IMR-90 (cell line): Measurements from ENCODE around the gene MEGF6. TPM values are rescaled to one million over a fixed set of nuclear protein-coding genes. Genes with fewer than 3 reads are reported as not detected.

Source experiments
- ATAC-seq: fragments of 200-7000 bp; cut with Tn5 transposase; 2 replicates; pipeline ENCODE4 v1.9.1; 2020; ENCODE audit warnings: low read depth, mild to moderate bottlenecking, moderate library complexity
- BruUV-seq: library from RNA; stranded (reverse); fragments of 400-500 nt; replicated peaks from 2 replicates; lab custom pipeline; 2021; lab: Mats Ljungman, UMichigan
- CTCF ChIA-PET: fragments of 300-600 bp; formaldehyde crosslinking; extraction: SDS; loops from one replicate; lab custom pipeline; 2021; ENCODE audit warnings: antibody characterized with exemption; lab: Yijun Ruan, JAX
- POLR2A ChIA-PET: fragments of 300-600 bp; sonication (Branson Sonifier 250); formaldehyde crosslinking; loops from one replicate; lab custom pipeline; 2022; ENCODE audit warnings: antibody characterized with exemption; ENCODE audit not compliant: unreplicated experiment; lab: Charles Lee
- DNase-seq: peaks from one replicate; pipeline ENCODE4 v3.0.0; 2013
- H2AFZ ChIP-seq: replicated peaks from 2 replicates; pipeline ENCODE3; 2013; ENCODE audit warnings: low read length, mild to moderate bottlenecking; ENCODE audit not compliant: poor library complexity
- H2AK5ac ChIP-seq: 2 replicates; pipeline ENCODE4 v1.6.1; 2013; ENCODE audit warnings: low read depth, low read length, inconsistent platforms
- H2AK9ac ChIP-seq: replicated peaks from 2 replicates; pipeline ENCODE3; 2013; ENCODE audit warnings: mild to moderate bottlenecking, low read depth, low read length, moderate library complexity; ENCODE audit not compliant: poor library complexity
- H2BK120ac ChIP-seq: 2 replicates; pipeline ENCODE4 v1.6.1; 2013; ENCODE audit warnings: low read depth, low read length, inconsistent platforms
- H2BK15ac ChIP-seq: 3 replicates; pipeline ENCODE4 v1.6.1; 2013; ENCODE audit warnings: low read depth, low read length, inconsistent platforms
- H2BK20ac ChIP-seq: 2 replicates; pipeline ENCODE4 v1.6.1; 2013; ENCODE audit warnings: low read depth, mild to moderate bottlenecking, inconsistent platforms, low read length, moderate library complexity
- H2BK5ac ChIP-seq: 2 replicates; pipeline ENCODE4 v1.6.1; 2013; ENCODE audit warnings: mild to moderate bottlenecking, low read depth, low read length, inconsistent platforms; ENCODE audit not compliant: poor library complexity, severe bottlenecking
- H3K14ac ChIP-seq: replicated peaks from 2 replicates; pipeline ENCODE4 v1.6.1; 2013; ENCODE audit warnings: low read depth, low read length, inconsistent platforms
- H3K18ac ChIP-seq: 2 replicates; pipeline ENCODE4 v1.6.1; 2013; ENCODE audit warnings: low read depth, low read length, control low read depth
- H3K23ac ChIP-seq: 2 replicates; pipeline ENCODE4 v1.6.1; 2013; ENCODE audit warnings: low read depth, low read length, inconsistent platforms
- H3K27ac ChIP-seq: 2 replicates; pipeline ENCODE4 v1.5.1; 2013; ENCODE audit warnings: mild to moderate bottlenecking, control low read depth, low read length; ENCODE audit not compliant: insufficient read depth
- H3K27me3 ChIP-seq: 2 replicates; pipeline ENCODE4 v1.6.1; 2013; ENCODE audit warnings: low read length; ENCODE audit not compliant: control insufficient read depth, insufficient read depth
- H3K36me3 ChIP-seq: 2 replicates; pipeline ENCODE4 v1.6.1; 2013; ENCODE audit warnings: low read length, mixed read lengths; ENCODE audit not compliant: control insufficient read depth, insufficient read depth
- H3K4ac ChIP-seq: 2 replicates; pipeline ENCODE4 v1.6.1; 2013; ENCODE audit warnings: low read depth, low read length, inconsistent platforms
- H3K4me1 ChIP-seq: 2 replicates; pipeline ENCODE4 v1.6.1; 2013; ENCODE audit warnings: low read length, mixed read lengths; ENCODE audit not compliant: control insufficient read depth, insufficient read depth
- H3K4me2 ChIP-seq: 2 replicates; pipeline ENCODE4 v1.6.1; 2013; ENCODE audit warnings: low read depth, mild to moderate bottlenecking, control low read depth, low read length, moderate library complexity
- H3K4me3 ChIP-seq: 2 replicates; pipeline ENCODE4 v1.5.1; 2013; ENCODE audit warnings: low read depth, mild to moderate bottlenecking, control low read depth, low read length, moderate library complexity; ENCODE audit not compliant: insufficient read depth
- H3K56ac ChIP-seq: 2 replicates; pipeline ENCODE4 v1.6.1; 2013; ENCODE audit warnings: low read length, inconsistent platforms; ENCODE audit not compliant: insufficient read depth; ENCODE audit errors: extremely low read depth
- H3K79me1 ChIP-seq, 2 experiments: 2 replicates each; pipeline ENCODE4 v1.6.1; 2013; ENCODE audit warnings: low read length in 2 of 2, inconsistent platforms in 1 of 2, low read depth in 1 of 2
- H3K9ac ChIP-seq: 2 replicates; pipeline ENCODE4 v1.6.1; 2013; ENCODE audit warnings: low read depth, low read length, control low read depth
- H3K9me1 ChIP-seq: 2 replicates; pipeline ENCODE4 v1.6.1; 2013; ENCODE audit warnings: low read length, inconsistent platforms; ENCODE audit not compliant: insufficient read depth
- H3K9me3 ChIP-seq: 2 replicates; pipeline ENCODE4 v1.6.1; 2013; ENCODE audit warnings: low read length; ENCODE audit not compliant: control insufficient read depth, insufficient read depth
- H4K20me1 ChIP-seq: 2 replicates; pipeline ENCODE4 v1.6.1; 2013; ENCODE audit warnings: low read length, inconsistent platforms; ENCODE audit not compliant: insufficient read depth
- H4K5ac ChIP-seq: 2 replicates; pipeline ENCODE4 v1.6.1; 2013; ENCODE audit warnings: mild to moderate bottlenecking, low read depth, low read length, control low read depth
- H4K8ac ChIP-seq, 2 experiments: 2 replicates each; pipeline ENCODE4 v1.6.1; 2013; ENCODE audit warnings: low read depth in 2 of 2, low read length in 2 of 2, control low read depth in 1 of 2, inconsistent platforms in 1 of 2
- H4K91ac ChIP-seq: 2 replicates; pipeline ENCODE4 v1.6.1; 2013; ENCODE audit warnings: low read depth, low read length, inconsistent platforms; ENCODE audit not compliant: insufficient read depth
- CEBPB ChIP-seq: IDR thresholded peaks from 2 replicates; pipeline ENCODE4 v1.6.1; 2012; ENCODE audit warnings: low read depth, low read length, improper control_type of control experiment
- CTCF ChIP-seq: conservative IDR thresholded peaks from 2 replicates; pipeline ENCODE4 v1.5.1; 2012; ENCODE audit warnings: mild to moderate bottlenecking, low read depth, low read length, improper control_type of control experiment
- ELK1 ChIP-seq: fragments of 150-350 bp; IDR thresholded peaks from 2 replicates; pipeline ENCODE4 v1.6.1; 2016; ENCODE audit warnings: low read depth, mild to moderate bottlenecking, low read length, moderate library complexity, borderline replicate concordance
- FOS ChIP-seq: fragments of 150-350 bp; IDR thresholded peaks from 2 replicates; pipeline ENCODE4 v1.6.1; 2016; ENCODE audit warnings: low read depth, low read length
- MAFK ChIP-seq: IDR thresholded peaks from 2 replicates; pipeline ENCODE4 v1.6.1; 2012; ENCODE audit warnings: low read depth, low read length, improper control_type of control experiment
- MAZ ChIP-seq: IDR thresholded peaks from 2 replicates; pipeline ENCODE4 v1.6.1; 2012; ENCODE audit warnings: low read depth, mild to moderate bottlenecking, low read length, improper control_type of control experiment, moderate library complexity, borderline replicate concordance
- MXI1 ChIP-seq: IDR thresholded peaks from 2 replicates; pipeline ENCODE4 v1.6.1; 2012; ENCODE audit warnings: low read depth, mild to moderate bottlenecking, low read length, moderate library complexity, borderline replicate concordance
- POLR2A ChIP-seq: IDR thresholded peaks from 2 replicates; pipeline ENCODE4 v1.6.1; 2012; ENCODE audit warnings: mild to moderate bottlenecking, low read depth, low read length
- RCOR1 ChIP-seq: IDR thresholded peaks from 2 replicates; pipeline ENCODE4 v1.6.1; 2012; ENCODE audit warnings: mild to moderate bottlenecking, low read length, improper control_type of control experiment; ENCODE audit not compliant: insufficient replicate concordance
- RFX5 ChIP-seq: IDR thresholded peaks from 2 replicates; pipeline ENCODE4 v1.8.0; 2012; ENCODE audit warnings: low read depth, mild to moderate bottlenecking, low read length, moderate library complexity
- SMC3 ChIP-seq: fragments of 150-350 bp; IDR thresholded peaks from 2 replicates; pipeline ENCODE4 v1.6.1; 2016; ENCODE audit warnings: low read depth, mild to moderate bottlenecking, antibody characterized with exemption, low read length, moderate library complexity
- USF2 ChIP-seq: fragments of 150-350 bp; IDR thresholded peaks from 2 replicates; pipeline ENCODE4 v1.6.1; 2017; ENCODE audit warnings: mild to moderate bottlenecking, antibody characterized with exemption, low read length, low read depth
- WGBS, 2 experiments: methylation state at CpG; one replicate each; pipeline versions ENCODE4 v1.1.5 to v1.1.7; 2013; ENCODE audit warnings: missing lambda C conversion rate in 2 of 2; ENCODE audit not compliant: insufficient read length in 1 of 2; ENCODE audit errors: extremely low coverage in 2 of 2; 5-methylcytosine and 5-hydroxymethylcytosine counted together
- dilution Hi-C: fragments of 300-500 bp; cut with HindIII; formaldehyde crosslinking; loops from one replicate; pipeline ENCODE4 v1.14.3; 2018; ENCODE audit warnings: low sequenced_read_pairs; ENCODE audit not compliant: unreplicated experiment
- in situ Hi-C: fragments of 300-500 bp; cut with MboI; formaldehyde crosslinking; loops from 3 replicates; pipeline ENCODE4 v1.14.3; 2019; ENCODE audit warnings: low sequenced_read_pairs, inconsistent platforms, mixed read lengths
- intact Hi-C: fragments of 100-400 bp; cut with micrococcal nuclease; formaldehyde crosslinking; loops from 2 replicates; pipeline ENCODE4 v1.10.0; 2022
- polyA plus RNA-seq, 3 experiments: library from polyadenylated mRNA; depleted of rRNA; stranded (reverse); fragments of >200 nt; gene quantifications; 2 replicates each; pipeline ENCODE4 v1.2.3, GENCODE V29; 2012; ENCODE audit warnings: low replicate concordance in 1 of 3
- total RNA-seq: library from RNA; depleted of rRNA; stranded (reverse); fragments of >200 nt; gene quantifications from 2 replicates; pipeline ENCODE4 v1.2.3, GENCODE V29; 2012

Gene MEGF6
- total and polyA plus RNA-seq, 2 of the 4 experiments (the other 2 are of a cell fraction), result 0.72 to 4.1 TPM

GRCh38 chr1:3561702-3562101 lies 49.6 kb downstream of the MEGF6 start:
- CTCF ChIA-PET, result no interaction called here
- Histone ChIP-seq H3K14ac (no peak overlapping the region), H3K27ac (no peak overlapping the region), H3K4me1 (no peaks in the 10 kb centered on the region), H4K91ac (no peak overlapping the region), H3K56ac (no peak overlapping the region), H2AK5ac (no peak overlapping the region), H3K18ac (no peak overlapping the region), H2BK120ac (no peak overlapping the region), H3K79me1 (no peaks in the 10 kb centered on the region), H2AFZ (no peak overlapping the region), H4K20me1 (no peaks in the 10 kb centered on the region), H2BK20ac (no peak overlapping the region), H3K23ac (no peak overlapping the region), H2AK9ac (no peak overlapping the region), H3K9ac (no peak overlapping the region), H4K5ac (no peak overlapping the region), H3K9me3 (peaks cover 7% of the 10 kb centered on the region), H2BK15ac (no peak overlapping the region), H3K9me1 (no peaks in the 10 kb centered on the region), H4K8ac (no peak overlapping the region), H3K36me3 (no peaks in the 10 kb centered on the region), H3K27me3 (peaks cover 24% of the 10 kb centered on the region), H2BK5ac (no peak overlapping the region), H3K4me2 (no peak overlapping the region), H3K4me3 (no peak overlapping the region), H3K4ac (no peak overlapping the region)
- 62% methylated on average over 2 of the region's 13 CpGs; no CpG with 5 or more reads in 1 of the 2 experiments for WGBS, 2 experiments
- intact Hi-C loops, result loop anchor here (5.0 to 10.0 kb wide), 2 partner anchors 74 to 163 kb away; no protein-coding TSS in a partner anchor
- dilution Hi-C loops, result no loop called here
- ATAC-seq (no peak), DNase-seq (no peak)
- no peak for TF ChIP-seq MAFK
- TF ChIP-seq SMC3, result no peak
- no peak for TF ChIP-seq POLR2A
- TF ChIP-seq RFX5, result no peak
- no peak for TF ChIP-seq MXI1
- no peak for TF ChIP-seq FOS
- no peak for TF ChIP-seq CEBPB
- no peak for TF ChIP-seq USF2
- no peak for TF ChIP-seq RCOR1
- TF ChIP-seq MAZ, result no peak
- TF ChIP-seq ELK1, result no peak
- TF ChIP-seq CTCF, result no peak
- POLR2A ChIA-PET, result no interaction called here
- BruUV-seq, result no TSS peak
- in situ Hi-C loops, result no loop called here
